Gastroesophageal sphincter (tissue), 4 donors: ENCODE results near the gene KIF26A. TPM values are rescaled to one million over a fixed set of nuclear protein-coding genes. Genes with fewer than 3 reads are reported as not detected.

Source experiments
- ATAC-seq: fragments of 150-250 bp; one replicate; pipeline ENCODE4 v1.9.1; 2016; ENCODE audit warnings: mild to moderate bottlenecking, moderate library complexity
- H3K27ac ChIP-seq, 4 donors: fragments of 200-600 bp; sonication (generic) in 3 of 4; 1 replicate in 3 of 4; 2 replicates in 1 of 4; pipeline ENCODE4 v1.5.1; 2016 to 2019
- H3K27me3 ChIP-seq: fragments of 200-600 bp; sonication (generic); one replicate; pipeline ENCODE4 v1.5.1; 2019
- H3K36me3 ChIP-seq, 2 donors: fragments of 200-600 bp; sonication (generic); one replicate each; pipeline ENCODE4 v1.5.1; 2019; ENCODE audit warnings: control low read depth in 1 of 2
- H3K4me1 ChIP-seq, 3 donors: fragments of 200-600 bp; sonication (generic); 1 replicate in 2 of 3; 2 replicates in 1 of 3; pipeline ENCODE4 v1.5.1; 2016 to 2019; ENCODE audit warnings: control low read depth in 2 of 3
- H3K4me3 ChIP-seq, 2 donors: fragments of 200-600 bp; sonication (generic); one replicate each; pipeline ENCODE4 v1.5.1; 2019; ENCODE audit warnings: mild to moderate bottlenecking in 1 of 2, moderate library complexity in 1 of 2
- H3K9me3 ChIP-seq, 3 donors: fragments of 200-600 bp; sonication (generic); one replicate each; pipeline ENCODE4 v1.5.1; 2017 to 2019; ENCODE audit warnings: control low read depth in 2 of 3
- EP300 ChIP-seq: sonication (generic); formaldehyde crosslinking; IDR thresholded peaks from one replicate; pipeline ENCODE4 v1.6.1; 2017; ENCODE audit warnings: antibody characterized with exemption, mild to moderate bottlenecking
- POLR2A ChIP-seq, 2 donors: fragments of 450-650 bp; IDR thresholded peaks; one replicate each; pipeline ENCODE4 v1.6.1; 2017; ENCODE audit warnings: antibody characterized with exemption in 2 of 2, mild to moderate bottlenecking in 2 of 2, moderate library complexity in 1 of 2
- POLR2AphosphoS5 ChIP-seq: sonication (generic); formaldehyde crosslinking; IDR thresholded peaks from one replicate; pipeline ENCODE4 v1.6.1; 2017; ENCODE audit warnings: antibody characterized with exemption
- WGBS, 2 donors: methylation state at CpG; one replicate each; pipeline ENCODE4 v1.1.5; 2018; ENCODE audit warnings: low coverage in 1 of 2; 5-methylcytosine and 5-hydroxymethylcytosine counted together
- total RNA-seq, 4 donors: library from RNA; depleted of rRNA; stranded (reverse); fragments of >200 nt; gene quantifications; one replicate each; pipeline ENCODE4 v1.1.0, GENCODE V29; 2016
- TF ChIP-seq, protein P1 (sequence below), 4 experiments: fragments of 200-600 bp in 2 of 4; fragments of 450-650 bp in 2 of 4; sonication (generic) in 1 of 4; IDR thresholded peaks; one replicate each; pipeline ENCODE4 v1.5.1; 2017 to 2019; ENCODE audit warnings: antibody characterized with exemption in 4 of 4, mild to moderate bottlenecking in 2 of 4, moderate library complexity in 2 of 4

Gene KIF26A
- total RNA-seq, 4 donors from 2014 or later = 2.2 to 6.9 (median 2.9) TPM

GRCh38 chr14:104197449-104198247 is 59.3 kb downstream of the KIF26A start:
- no peaks in the 10 kb centered on the region for H3K4me1 ChIP-seq
- no peak for ATAC-seq
- peaks cover 44% of the 10 kb centered on the region for H3K27me3 ChIP-seq
- no peak overlapping the region for H3K4me3 ChIP-seq
- TF ChIP-seq POLR2AphosphoS5 = no peak
- TF ChIP-seq, protein P1, sequence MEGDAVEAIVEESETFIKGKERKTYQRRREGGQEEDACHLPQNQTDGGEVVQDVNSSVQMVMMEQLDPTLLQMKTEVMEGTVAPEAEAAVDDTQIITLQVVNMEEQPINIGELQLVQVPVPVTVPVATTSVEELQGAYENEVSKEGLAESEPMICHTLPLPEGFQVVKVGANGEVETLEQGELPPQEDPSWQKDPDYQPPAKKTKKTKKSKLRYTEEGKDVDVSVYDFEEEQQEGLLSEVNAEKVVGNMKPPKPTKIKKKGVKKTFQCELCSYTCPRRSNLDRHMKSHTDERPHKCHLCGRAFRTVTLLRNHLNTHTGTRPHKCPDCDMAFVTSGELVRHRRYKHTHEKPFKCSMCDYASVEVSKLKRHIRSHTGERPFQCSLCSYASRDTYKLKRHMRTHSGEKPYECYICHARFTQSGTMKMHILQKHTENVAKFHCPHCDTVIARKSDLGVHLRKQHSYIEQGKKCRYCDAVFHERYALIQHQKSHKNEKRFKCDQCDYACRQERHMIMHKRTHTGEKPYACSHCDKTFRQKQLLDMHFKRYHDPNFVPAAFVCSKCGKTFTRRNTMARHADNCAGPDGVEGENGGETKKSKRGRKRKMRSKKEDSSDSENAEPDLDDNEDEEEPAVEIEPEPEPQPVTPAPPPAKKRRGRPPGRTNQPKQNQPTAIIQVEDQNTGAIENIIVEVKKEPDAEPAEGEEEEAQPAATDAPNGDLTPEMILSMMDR (IDR thresholded peaks at IDR 0.05) = no peak
- TF ChIP-seq EP300 = no peak
- TF ChIP-seq POLR2A (IDR thresholded peaks at IDR 0.05) = no peak
- no peak overlapping the region for H3K27ac ChIP-seq
- no peaks in the 10 kb centered on the region for H3K36me3 ChIP-seq
- no peaks in the 10 kb centered on the region for H3K9me3 ChIP-seq
- 87 to 88% methylated on average over 4 to 5 of the region's 5 CpGs for WGBS, 2 donors

- H3K36me3 ChIP-seq = no peaks in the 10 kb centered on the region
- WGBS, 2 donors = 90% methylated on average over 10 of the region's 23 CpGs; no CpG with 5 or more reads in 1 of the 2 donors
- H3K27me3 ChIP-seq = peaks cover 41% of the 10 kb centered on the region
- TF ChIP-seq POLR2A (IDR thresholded peaks at IDR 0.05) (no peak), POLR2AphosphoS5 (no peak), EP300 (no peak)
- TF ChIP-seq, protein P1 (IDR thresholded peaks at IDR 0.05) = no peak
- no peaks in the 10 kb centered on the region for H3K9me3 ChIP-seq
- no peaks in the 10 kb centered on the region for H3K4me1 ChIP-seq
- H3K4me3 ChIP-seq = no peak overlapping the region
- ATAC-seq = no peak
- no peak overlapping the region for H3K27ac ChIP-seq
Measured at GRCh38 chr14:104199266-104199895, 61.0 kb downstream of the KIF26A start.

DNA sequence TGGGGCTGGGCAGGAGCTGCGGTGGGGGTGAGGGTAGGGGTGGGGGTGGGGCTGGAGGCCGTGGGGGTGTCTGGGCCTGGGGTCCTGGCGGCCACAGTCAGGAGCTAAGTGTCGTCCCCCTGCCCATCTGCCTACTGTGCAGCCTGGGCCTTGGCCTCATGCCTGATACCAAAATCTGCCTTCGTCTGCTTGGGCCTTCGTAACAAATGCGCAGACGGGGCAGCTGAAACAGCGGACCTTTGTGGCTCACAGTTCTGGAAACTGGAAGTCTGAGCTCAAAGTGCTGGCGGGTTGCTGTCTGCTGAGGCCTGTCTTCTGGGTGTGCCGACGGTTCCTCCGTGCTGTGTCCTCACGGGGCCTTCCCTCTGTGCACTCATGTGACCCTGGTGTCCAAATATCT is 61.7 kb downstream of the KIF26A start:
- 78 to 80% methylated on average over 6 to 10 of the region's 14 CpGs for WGBS, 2 donors

GRCh38 chr14:104200591-104200990 is 62.2 kb downstream of the KIF26A start:
- no peaks in the 10 kb centered on the region for H3K9me3 ChIP-seq
- no peaks in the 10 kb centered on the region for H3K4me1 ChIP-seq
- ATAC-seq = no peak
- H3K4me3 ChIP-seq = no peak overlapping the region
- TF ChIP-seq POLR2A (IDR thresholded peaks at IDR 0.05) (no peak), EP300 (no peak), POLR2AphosphoS5 (no peak)
- TF ChIP-seq, protein P1 (IDR thresholded peaks at IDR 0.05) = no peak
- no peaks in the 10 kb centered on the region for H3K36me3 ChIP-seq
- no peak overlapping the region for H3K27ac ChIP-seq
- WGBS, 2 donors = 100% methylated on average over 1 of the region's 10 CpGs; no CpG with 5 or more reads in 1 of the 2 donors
- peaks cover 32% of the 10 kb centered on the region for H3K27me3 ChIP-seq

More for the DNA sequence above, 61.7 kb downstream of the KIF26A start:
- no peaks in the 10 kb centered on the region for H3K9me3 ChIP-seq
- H3K4me1 ChIP-seq = no peaks in the 10 kb centered on the region
- peaks cover 37% of the 10 kb centered on the region for H3K27me3 ChIP-seq
- H3K36me3 ChIP-seq = no peaks in the 10 kb centered on the region
- TF ChIP-seq EP300 (no peak), POLR2A (IDR thresholded peaks at IDR 0.05) (no peak), POLR2AphosphoS5 (no peak)
- TF ChIP-seq, protein P1 (IDR thresholded peaks at IDR 0.05) = no peak
- no peak overlapping the region for H3K4me3 ChIP-seq
- no peak for ATAC-seq
- H3K27ac ChIP-seq = no peak overlapping the region
